ENCODE measurements around the gene IKZF1.

DNA sequence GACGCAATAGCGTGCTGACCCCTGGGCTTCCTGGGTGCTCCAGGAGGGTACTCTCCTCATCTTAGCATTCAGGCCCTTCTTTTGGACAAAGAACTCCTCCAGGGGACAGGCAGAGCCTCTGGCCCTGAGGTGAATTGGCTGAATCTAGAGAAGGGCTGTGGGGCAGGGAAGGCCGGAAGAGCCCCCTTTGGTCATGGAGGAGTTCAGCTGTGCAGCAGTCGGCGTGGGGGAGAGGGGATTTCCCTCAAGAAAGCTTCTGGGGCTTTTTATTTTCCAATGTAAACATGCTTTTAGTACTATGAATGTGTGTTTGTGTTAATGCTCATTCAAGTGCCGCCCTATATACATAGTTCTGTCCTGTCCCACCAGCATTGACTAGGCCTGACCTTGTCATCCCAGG is 106.8 kb downstream of the IKZF1 start:
- no peak for TF ChIP-seq CTCF (IDR thresholded peaks at IDR 0.05)
- TF ChIP-seq, protein P1, sequence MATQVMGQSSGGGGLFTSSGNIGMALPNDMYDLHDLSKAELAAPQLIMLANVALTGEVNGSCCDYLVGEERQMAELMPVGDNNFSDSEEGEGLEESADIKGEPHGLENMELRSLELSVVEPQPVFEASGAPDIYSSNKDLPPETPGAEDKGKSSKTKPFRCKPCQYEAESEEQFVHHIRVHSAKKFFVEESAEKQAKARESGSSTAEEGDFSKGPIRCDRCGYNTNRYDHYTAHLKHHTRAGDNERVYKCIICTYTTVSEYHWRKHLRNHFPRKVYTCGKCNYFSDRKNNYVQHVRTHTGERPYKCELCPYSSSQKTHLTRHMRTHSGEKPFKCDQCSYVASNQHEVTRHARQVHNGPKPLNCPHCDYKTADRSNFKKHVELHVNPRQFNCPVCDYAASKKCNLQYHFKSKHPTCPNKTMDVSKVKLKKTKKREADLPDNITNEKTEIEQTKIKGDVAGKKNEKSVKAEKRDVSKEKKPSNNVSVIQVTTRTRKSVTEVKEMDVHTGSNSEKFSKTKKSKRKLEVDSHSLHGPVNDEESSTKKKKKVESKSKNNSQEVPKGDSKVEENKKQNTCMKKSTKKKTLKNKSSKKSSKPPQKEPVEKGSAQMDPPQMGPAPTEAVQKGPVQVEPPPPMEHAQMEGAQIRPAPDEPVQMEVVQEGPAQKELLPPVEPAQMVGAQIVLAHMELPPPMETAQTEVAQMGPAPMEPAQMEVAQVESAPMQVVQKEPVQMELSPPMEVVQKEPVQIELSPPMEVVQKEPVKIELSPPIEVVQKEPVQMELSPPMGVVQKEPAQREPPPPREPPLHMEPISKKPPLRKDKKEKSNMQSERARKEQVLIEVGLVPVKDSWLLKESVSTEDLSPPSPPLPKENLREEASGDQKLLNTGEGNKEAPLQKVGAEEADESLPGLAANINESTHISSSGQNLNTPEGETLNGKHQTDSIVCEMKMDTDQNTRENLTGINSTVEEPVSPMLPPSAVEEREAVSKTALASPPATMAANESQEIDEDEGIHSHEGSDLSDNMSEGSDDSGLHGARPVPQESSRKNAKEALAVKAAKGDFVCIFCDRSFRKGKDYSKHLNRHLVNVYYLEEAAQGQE (IDR thresholded peaks at IDR 0.05; ENCODE audit: insufficient read depth in 1 of 2, low read depth in 2 of 2, low read length in 1 of 2) = no peak
